PC-9 (cell line): ENCODE results near the gene PKP3. TPM values are rescaled to one million over a fixed set of nuclear protein-coding genes. Genes with fewer than 3 reads are reported as not detected.

Experiments
- BruUV-seq: library from RNA; stranded (reverse); fragments of 400-500 nt; replicated peaks from 2 replicates; lab custom pipeline; 2021; lab: Mats Ljungman, UMichigan
- CTCF ChIA-PET: fragments of 300-600 bp; sonication (Branson Sonifier 250); formaldehyde crosslinking; loops from one replicate; lab custom pipeline; 2022; ENCODE audit warnings: antibody characterized with exemption; lab: Charles Lee
- POLR2A ChIA-PET: fragments of 300-600 bp; sonication (Branson Sonifier 250); formaldehyde crosslinking; loops from one replicate; lab custom pipeline; 2022; ENCODE audit warnings: antibody characterized with exemption; ENCODE audit not compliant: unreplicated experiment; lab: Charles Lee
- DNase-seq, 2 experiments: peaks; one replicate each; pipeline versions ENCODE4 v3.0.0 to v3.0.0-alpha.2; 2015 to 2022; ENCODE audit warnings: mixed read lengths in 1 of 2
- H2AFZ ChIP-seq: fragments of 200-600 bp; sonication (generic); 2 replicates; pipeline ENCODE4 v1.8.1; 2017; ENCODE audit warnings: antibody characterized with exemption
- H3F3A ChIP-seq: fragments of 200-600 bp; sonication (generic); 2 replicates; pipeline ENCODE4 v1.8.1; 2017; ENCODE audit warnings: antibody characterized with exemption, mild to moderate bottlenecking, low read depth; ENCODE audit not compliant: insufficient read depth
- H3K27ac ChIP-seq: fragments of 200-600 bp; sonication (generic); 2 replicates; pipeline ENCODE4 v1.6.1; 2016; ENCODE audit warnings: mixed run types
- H3K27me3 ChIP-seq: fragments of 200-600 bp; sonication (generic); 2 replicates; pipeline ENCODE4 v1.6.1; 2016; ENCODE audit warnings: low read depth, mixed run types; ENCODE audit not compliant: insufficient read depth
- H3K36me3 ChIP-seq: fragments of 200-600 bp; sonication (generic); 2 replicates; pipeline ENCODE4 v1.6.1; 2016; ENCODE audit warnings: low read depth, mixed run types
- H3K4me1 ChIP-seq: fragments of 200-600 bp; sonication (generic); replicated peaks from 2 replicates; pipeline ENCODE4 v1.6.1; 2016; ENCODE audit warnings: mixed run types; ENCODE audit not compliant: insufficient read depth
- H3K4me2 ChIP-seq: fragments of 200-600 bp; sonication (generic); 2 replicates; pipeline ENCODE4 v1.6.1; 2017; ENCODE audit warnings: mixed run types
- H3K4me3 ChIP-seq: fragments of 200-600 bp; sonication (generic); 2 replicates; pipeline ENCODE4 v1.6.1; 2016; ENCODE audit warnings: mixed run types
- H3K79me2 ChIP-seq: fragments of 200-600 bp; sonication (generic); 2 replicates; pipeline ENCODE4 v1.6.1; 2017; ENCODE audit warnings: low read depth, mixed run types
- H3K9me2 ChIP-seq: fragments of 200-600 bp; sonication (generic); 2 replicates; pipeline ENCODE4 v1.8.1; 2017; ENCODE audit warnings: mild to moderate bottlenecking; ENCODE audit not compliant: insufficient read depth
- H3K9me3 ChIP-seq: fragments of 200-600 bp; sonication (generic); 2 replicates; pipeline ENCODE4 v1.8.1; 2016; ENCODE audit warnings: low read depth; ENCODE audit not compliant: insufficient read depth
- H4K20me1 ChIP-seq: fragments of 200-600 bp; sonication (generic); 2 replicates; pipeline ENCODE4 v1.8.1; 2017; ENCODE audit not compliant: insufficient read depth
- CTCF ChIP-seq: fragments of 200-600 bp; sonication (generic); conservative IDR thresholded peaks from 2 replicates; pipeline ENCODE4 v1.6.1; 2017; ENCODE audit warnings: mixed run types, antibody characterized with exemption, mild to moderate bottlenecking, moderate library complexity
- EZH2 ChIP-seq: fragments of 200-600 bp; sonication (generic); IDR thresholded peaks from 2 replicates; pipeline ENCODE4 v1.8.0; 2017; ENCODE audit warnings: antibody characterized with exemption, low read depth
- intact Hi-C: fragments of 100-400 bp; cut with micrococcal nuclease; formaldehyde crosslinking; loops from one replicate; pipeline ENCODE4 v1.10.0; 2022; ENCODE audit not compliant: unreplicated experiment
- total RNA-seq: library from RNA; stranded (reverse); gene quantifications from 2 replicates; pipeline ENCODE4 v1.2.3, GENCODE V29; 2021

The PKP3 gene
- total RNA-seq, 1 experiment from 2014 or later: 83.7 TPM

GRCh38 chr11:379205-380094 lies 14.6 kb upstream of the PKP3 start:
- DNase-seq: no peak
- no peak overlapping the region for H2AFZ ChIP-seq
- no peaks in the 10 kb centered on the region for H3K79me2 ChIP-seq
- BruUV-seq: no TSS peak
- no peaks in the 10 kb centered on the region for H4K20me1 ChIP-seq
- no peaks in the 10 kb centered on the region for H3K9me3 ChIP-seq
- H3K4me2 ChIP-seq: no peak overlapping the region
- TF ChIP-seq EZH2: no peak
- no peak for TF ChIP-seq CTCF
- no peaks in the 10 kb centered on the region for H3K36me3 ChIP-seq
- H3K4me1 ChIP-seq: no peaks in the 10 kb centered on the region
- H3F3A ChIP-seq: no peaks in the 10 kb centered on the region
- POLR2A ChIA-PET: no interaction called here
- no peak overlapping the region for H3K4me3 ChIP-seq
- intact Hi-C loops: no loop called here
- no peak overlapping the region for H3K27ac ChIP-seq
- H3K27me3 ChIP-seq: no peaks in the 10 kb centered on the region
- CTCF ChIA-PET: no interaction called here
- H3K9me2 ChIP-seq: no peaks in the 10 kb centered on the region

GRCh38 chr11:380095-380480 lies 13.9 kb upstream of the PKP3 start:
- no peaks in the 10 kb centered on the region for H3K36me3 ChIP-seq
- H3K4me2 ChIP-seq: no peak overlapping the region
- ChIA-PET CTCF (no interaction called here), POLR2A (no interaction called here)
- TF ChIP-seq CTCF (no peak), EZH2 (no peak)
- BruUV-seq: no TSS peak
- no peaks in the 10 kb centered on the region for H3K79me2 ChIP-seq
- no peaks in the 10 kb centered on the region for H3K27me3 ChIP-seq
- H3K4me1 ChIP-seq: no peaks in the 10 kb centered on the region
- no peaks in the 10 kb centered on the region for H3K9me3 ChIP-seq
- no peak overlapping the region for H2AFZ ChIP-seq
- no peaks in the 10 kb centered on the region for H4K20me1 ChIP-seq
- no peaks in the 10 kb centered on the region for H3F3A ChIP-seq
- no peaks in the 10 kb centered on the region for H3K9me2 ChIP-seq
- DNase-seq: no peak
- no peak overlapping the region for H3K4me3 ChIP-seq
- H3K27ac ChIP-seq: no peak overlapping the region
- intact Hi-C loops: no loop called here

GRCh38 chr11:380491-380890 lies 13.5 kb upstream of the PKP3 start:
- DNase-seq: no peak
- no peaks in the 10 kb centered on the region for H3K9me2 ChIP-seq
- ChIA-PET CTCF (no interaction called here), POLR2A (no interaction called here)
- no peak overlapping the region for H2AFZ ChIP-seq
- no peaks in the 10 kb centered on the region for H3K4me1 ChIP-seq
- no peaks in the 10 kb centered on the region for H3F3A ChIP-seq
- no peak overlapping the region for H3K4me3 ChIP-seq
- no peaks in the 10 kb centered on the region for H4K20me1 ChIP-seq
- H3K27ac ChIP-seq: no peak overlapping the region
- H3K36me3 ChIP-seq: no peaks in the 10 kb centered on the region
- H3K27me3 ChIP-seq: no peaks in the 10 kb centered on the region
- intact Hi-C loops: no loop called here
- BruUV-seq: no TSS peak
- H3K9me3 ChIP-seq: no peaks in the 10 kb centered on the region
- H3K79me2 ChIP-seq: no peaks in the 10 kb centered on the region
- H3K4me2 ChIP-seq: no peak overlapping the region
- no peak for TF ChIP-seq CTCF
- TF ChIP-seq EZH2: no peak
